Karpas-422 (cell line): Measurements from ENCODE around the gene DKC1. TPM values are rescaled to one million over a fixed set of nuclear protein-coding genes. Genes with fewer than 3 reads are reported as not detected.
"Not testable (repeated sequence)": the region's sequence is repeated elsewhere in the genome, so short reads cannot be mapped to it uniquely, and the experiment has no call there.

Experiments used
- DNase-seq: peaks from one replicate; pipeline ENCODE4 v3.0.0-alpha.2; 2015
- H2AFZ ChIP-seq: fragments of 200-600 bp; sonication (generic); 2 replicates; pipeline ENCODE4 v1.6.1; 2014; ENCODE audit warnings: antibody characterized with exemption, low read length, mixed read lengths
- H3K27ac ChIP-seq: fragments of 200-600 bp; sonication (generic); 2 replicates; pipeline ENCODE4 v1.5.1; 2014; ENCODE audit warnings: mild to moderate bottlenecking, low read length, moderate library complexity
- H3K27me3 ChIP-seq: fragments of 200-600 bp; sonication (generic); 2 replicates; pipeline ENCODE4 v1.6.1; 2014; ENCODE audit warnings: low read length, mixed read lengths
- H3K36me3 ChIP-seq: fragments of 200-600 bp; sonication (generic); 2 replicates; pipeline ENCODE4 v1.6.1; 2014; ENCODE audit warnings: low read length, mixed read lengths; ENCODE audit not compliant: insufficient read depth
- H3K4me1 ChIP-seq: fragments of 200-600 bp; sonication (generic); 2 replicates; pipeline ENCODE4 v1.6.1; 2014; ENCODE audit warnings: mild to moderate bottlenecking, low read length, mixed read lengths
- H3K4me2 ChIP-seq: fragments of 200-600 bp; sonication (generic); 2 replicates; pipeline ENCODE4 v1.6.1; 2014; ENCODE audit warnings: low read length, low read depth, mild to moderate bottlenecking; ENCODE audit not compliant: poor library complexity, severe bottlenecking
- H3K4me3 ChIP-seq: fragments of 200-600 bp; sonication (generic); 2 replicates; pipeline ENCODE4 v1.5.1; 2014; ENCODE audit warnings: mild to moderate bottlenecking, antibody characterized with exemption, low read length, mixed read lengths
- H3K79me2 ChIP-seq: fragments of 200-600 bp; sonication (generic); 2 replicates; pipeline ENCODE4 v1.6.1; 2014; ENCODE audit warnings: mild to moderate bottlenecking, low read length, mixed read lengths
- H3K9ac ChIP-seq: fragments of 200-600 bp; sonication (generic); 2 replicates; pipeline ENCODE4 v1.6.0; 2014; ENCODE audit warnings: low read length
- H3K9me2 ChIP-seq: fragments of 200-600 bp; sonication (generic), shearing (Covaris generic); replicated peaks from 2 replicates; pipeline ENCODE4 v1.6.0; 2014; ENCODE audit warnings: mild to moderate bottlenecking, low read length, moderate library complexity; ENCODE audit not compliant: insufficient read depth
- H3K9me3 ChIP-seq: fragments of 300-700, 200-600 bp; sonication (generic); 2 replicates; pipeline ENCODE4 v1.6.1; 2014; ENCODE audit warnings: low read length, mixed read lengths
- H4K20me1 ChIP-seq: fragments of 200-600 bp; sonication (generic); 2 replicates; pipeline ENCODE4 v1.6.1; 2014; ENCODE audit warnings: mild to moderate bottlenecking, antibody characterized with exemption, low read length, low read depth; ENCODE audit not compliant: insufficient read depth
- small RNA-seq: library from RNA; depleted of rRNA; stranded (forward); fragments of <200 nt; gene quantifications from one replicate; pipeline ENCODE3, GENCODE V24; 2014
- total RNA-seq: library from RNA; depleted of rRNA; stranded (reverse); fragments of >200 nt; shearing (Covaris generic); gene quantifications from 2 replicates; pipeline ENCODE4 v1.2.3, GENCODE V29; 2014; ENCODE audit warnings: low replicate concordance; rRNA removed

DKC1 gene
- total RNA-seq, 1 experiment from 2014 or later = 58.6 TPM

DNA sequence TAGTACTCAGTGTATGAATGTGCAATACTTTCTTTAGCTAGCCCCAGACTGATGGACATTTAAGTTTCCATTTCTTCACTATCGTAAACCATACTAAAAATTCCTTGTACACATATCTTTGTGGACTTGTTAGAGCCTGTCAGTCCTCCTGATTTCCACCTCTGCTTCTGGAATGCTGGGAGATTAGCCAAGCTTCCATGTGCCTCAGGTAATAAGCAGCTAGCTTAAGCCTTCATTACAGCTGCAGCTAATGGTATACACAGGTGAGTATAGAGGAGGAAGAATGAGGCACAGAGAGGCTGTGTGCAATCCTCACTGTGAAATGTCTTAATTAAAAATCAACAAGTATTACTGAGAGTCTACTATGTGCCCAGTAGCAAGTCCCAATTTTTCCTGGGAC is 62.0 kb downstream of the DKC1 start:
- no peak for DNase-seq
- Histone ChIP-seq H3K4me3 (no peak overlapping the region), H3K79me2 (no peaks in the 10 kb centered on the region), H3K27ac (no peak overlapping the region), H4K20me1 (no peaks in the 10 kb centered on the region), H3K9me3 (no peaks in the 10 kb centered on the region), H3K4me1 (peaks cover 42% of the 10 kb centered on the region), H3K27me3 (no peaks in the 10 kb centered on the region), H3K9ac (no peak overlapping the region), H3K4me2 (no peak overlapping the region), H3K36me3 (no peaks in the 10 kb centered on the region), H2AFZ (no peak overlapping the region), H3K9me2 (no peaks in the 10 kb centered on the region)

DNA sequence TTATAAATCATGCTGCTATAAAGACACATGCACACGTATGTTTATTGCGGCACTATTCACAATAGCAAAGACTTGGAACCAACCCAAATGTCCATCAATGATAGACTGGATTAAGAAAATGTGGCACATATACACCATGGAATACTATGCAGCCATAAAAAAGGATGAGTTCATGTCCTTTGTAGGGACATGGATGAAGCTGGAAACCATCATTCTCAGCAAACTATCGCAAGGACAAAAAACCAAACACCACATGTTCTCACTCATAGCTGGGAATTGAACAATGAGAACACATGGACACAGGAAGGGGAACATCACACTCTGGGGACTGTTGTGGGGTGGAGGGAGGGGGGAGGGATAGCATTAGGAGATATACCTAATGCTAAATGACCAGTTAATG is 62.9 kb downstream of the DKC1 start:
- H3K27me3 ChIP-seq, H3K79me2 ChIP-seq, H4K20me1 ChIP-seq, H3K27ac ChIP-seq, DNase-seq, H3K4me3 ChIP-seq, H3K9ac ChIP-seq, H2AFZ ChIP-seq, H3K36me3 ChIP-seq, H3K4me2 ChIP-seq, H3K9me3 ChIP-seq, H3K9me2 ChIP-seq: not testable (repeated sequence)
- peaks cover 33% of the 10 kb centered on the region for H3K4me1 ChIP-seq

Small RNA genes lying within 50 kb of the gene (small RNA-seq; reads per million reads assigned to genes)
- not detected for gene SNORA36A

Other genes starting within 250 kb of the DKC1 start
- 14.0 and 36.4 TPM in 2 replicates for gene FAM3A, start 246.6 kb upstream of the DKC1 start, total RNA-seq
- 24.3 and 36.1 TPM in 2 replicates for gene G6PD, start 216.0 kb upstream of the DKC1 start, total RNA-seq
- gene IKBKG, start 215.2 kb upstream of the DKC1 start, total RNA-seq = 8.1 and 14.3 TPM in 2 replicates
- gene CTAG1A, start 177.7 kb upstream of the DKC1 start, total RNA-seq = not detected in 2 replicates
- gene CTAG1B, start 143.6 kb upstream of the DKC1 start, total RNA-seq = not detected in 2 replicates
- 15.5 TPM in 1 of 2 replicates, not detected in the other for gene CTAG2, start 109.3 kb upstream of the DKC1 start, total RNA-seq
- 3.5 and 26.2 TPM in 2 replicates for gene GAB3, start 11.8 kb upstream of the DKC1 start, total RNA-seq
- 5.7 and 10.7 TPM in 2 replicates for gene MPP1, start 42.6 kb downstream of the DKC1 start, total RNA-seq
- not detected in 2 replicates for gene SMIM9, start 71.8 kb downstream of the DKC1 start, total RNA-seq
- 8.4 and 9.1 TPM in 2 replicates for gene F8A1, start 123.5 kb downstream of the DKC1 start, total RNA-seq